Mesendoderm (in vitro differentiated cells): Measurements from ENCODE around the gene BNIP2.
"Not testable (repeated sequence)": the region's sequence is repeated elsewhere in the genome, so short reads cannot be mapped to it uniquely, and the experiment has no call there.

Experiments
- DNase-seq: peaks from one replicate; pipeline ENCODE4 v3.0.0; 2013
- H2AK5ac ChIP-seq: 2 replicates; pipeline ENCODE4 v1.6.1; 2013; ENCODE audit warnings: low read length, inconsistent platforms
- H2BK120ac ChIP-seq: 2 replicates; pipeline ENCODE4 v1.6.1; 2013; ENCODE audit warnings: low read depth, mild to moderate bottlenecking, low read length, moderate library complexity, mixed read lengths
- H2BK15ac ChIP-seq: replicated peaks from 2 replicates; pipeline ENCODE4 v1.6.1; 2013; ENCODE audit warnings: low read depth, mild to moderate bottlenecking, moderate library complexity
- H2BK5ac ChIP-seq: 2 replicates; pipeline ENCODE4 v1.6.1; 2013; ENCODE audit warnings: low read length, inconsistent platforms
- H3K18ac ChIP-seq: 2 replicates; pipeline ENCODE4 v1.6.1; 2013; ENCODE audit warnings: mild to moderate bottlenecking, low read length, mixed read lengths
- H3K23ac ChIP-seq: one replicate; pipeline ENCODE4 v1.6.1; 2013; ENCODE audit warnings: low read length
- H3K27ac ChIP-seq: 2 replicates; pipeline ENCODE4 v1.5.1; 2013; ENCODE audit warnings: low read depth, mild to moderate bottlenecking, inconsistent platforms, low read length, moderate library complexity
- H3K27me3 ChIP-seq: 2 replicates; pipeline ENCODE4 v1.6.1; 2013; ENCODE audit warnings: low read length, control low read depth, mild to moderate bottlenecking, inconsistent platforms; ENCODE audit not compliant: insufficient read depth, poor library complexity
- H3K36me3 ChIP-seq: 2 replicates; pipeline ENCODE4 v1.6.1; 2013; ENCODE audit warnings: low read length, inconsistent platforms; ENCODE audit not compliant: control insufficient read depth, insufficient read depth
- H3K4ac ChIP-seq: one replicate; pipeline ENCODE4 v1.6.1; 2013; ENCODE audit warnings: low read depth, mild to moderate bottlenecking, low read length, moderate library complexity
- H3K4me1 ChIP-seq: 2 replicates; pipeline ENCODE4 v1.6.1; 2013; ENCODE audit warnings: low read depth, low read length, inconsistent platforms; ENCODE audit not compliant: control insufficient read depth
- H3K4me2 ChIP-seq: 2 replicates; pipeline ENCODE4 v1.6.1; 2013; ENCODE audit warnings: low read length
- H3K4me3 ChIP-seq: 2 replicates; pipeline ENCODE4 v1.5.1; 2013; ENCODE audit warnings: mild to moderate bottlenecking, low read length
- H3K56ac ChIP-seq: one replicate; pipeline ENCODE4 v1.6.1; 2013; ENCODE audit warnings: low read length
- H3K79me1 ChIP-seq: 2 replicates; pipeline ENCODE4 v1.6.1; 2013; ENCODE audit warnings: low read length, inconsistent platforms
- H3K79me2 ChIP-seq: 2 replicates; pipeline ENCODE4 v1.6.1; 2013; ENCODE audit warnings: mild to moderate bottlenecking, low read length; ENCODE audit not compliant: control insufficient read depth, insufficient read depth
- H3K9ac ChIP-seq: 2 replicates; pipeline ENCODE4 v1.6.1; 2013; ENCODE audit warnings: low read length, inconsistent platforms
- H4K5ac ChIP-seq: one replicate; pipeline ENCODE4 v1.6.1; 2013; ENCODE audit warnings: low read length
- H4K8ac ChIP-seq: one replicate; pipeline ENCODE4 v1.6.1; 2013; ENCODE audit warnings: low read depth, mild to moderate bottlenecking, control low read depth, low read length, moderate library complexity
- WGBS: extraction: QIAGEN DNeasy Blood & Tissue Kit; methylation state at CpG from one replicate; pipeline ENCODE4 v1.1.7; 2013; ENCODE audit warnings: low lambda C conversion rate, missing lambda C conversion rate; ENCODE audit not compliant: insufficient coverage; ENCODE audit errors: extremely low coverage; 5-methylcytosine and 5-hydroxymethylcytosine counted together

Gene BNIP2

DNA sequence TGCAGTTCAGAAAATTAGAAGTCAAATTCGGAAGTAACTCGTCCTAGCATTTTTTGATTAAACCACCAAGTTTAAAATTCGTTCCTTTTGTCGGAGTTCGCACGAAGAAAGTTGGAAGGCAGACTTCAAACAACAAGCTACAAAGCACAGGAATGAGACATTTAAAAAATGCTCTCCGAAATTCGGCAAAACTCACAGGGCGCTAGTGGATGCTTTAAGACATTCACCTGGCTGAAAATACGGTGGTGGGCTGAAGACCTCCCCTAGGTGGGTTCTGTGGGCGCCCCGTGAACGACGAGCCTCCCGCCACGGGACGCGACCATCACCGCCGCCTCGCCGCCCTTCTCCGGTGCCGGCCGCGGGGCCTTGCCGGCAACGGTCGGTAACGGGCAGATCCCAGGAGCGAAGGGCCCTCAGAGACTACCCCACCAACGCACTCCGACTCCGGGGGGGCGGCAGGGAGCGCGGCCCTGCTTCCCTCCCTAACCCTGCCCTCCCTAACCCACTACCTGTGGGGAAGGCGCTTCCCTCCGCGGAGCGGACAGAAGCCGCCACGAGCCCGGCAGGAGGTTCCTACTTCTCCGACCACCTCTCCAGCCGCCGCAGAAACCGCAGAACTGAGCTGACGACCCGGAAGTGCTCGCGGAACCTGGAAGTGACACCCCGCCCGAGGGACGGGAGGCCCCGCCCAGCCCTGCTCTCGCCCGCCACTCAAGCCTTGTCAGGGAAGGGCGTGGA lies 32.1 kb downstream of the BNIP2 start, which contains the start of gene GTF2A2:
TSS of gene GTF2A2 (minus strand) at position 619 of the 738 bp plus-strand sequence. CDS start 5,238 bp downstream, outside the sequence.
- H3K79me1 ChIP-seq = peaks cover 25% of the 10 kb centered on the region
- no peaks in the 10 kb centered on the region for H3K36me3 ChIP-seq
- WGBS = no CpG with 5 or more reads among the region's 59 CpGs
- H3K4me2 ChIP-seq = peak within 1 kb of the TSS; percentile 76
- H2AK5ac ChIP-seq = no peak within 1 kb of the TSS
- no peak within 1 kb of the TSS for H2BK15ac ChIP-seq
- peak within 1 kb of the TSS; percentile 82 for H3K9ac ChIP-seq
- peak within 1 kb of the TSS; percentile 72 for H3K27ac ChIP-seq
- H3K27me3 ChIP-seq = no peaks in the 10 kb centered on the region
- H2BK120ac ChIP-seq = no peak within 1 kb of the TSS
- peak within 1 kb of the TSS; percentile 12 for H3K23ac ChIP-seq
- peak within 1 kb of the TSS; percentile 22 for H3K4ac ChIP-seq
- peaks cover 8% of the 10 kb centered on the region for H3K4me1 ChIP-seq
- DNase-seq = peak; percentile 97
- peak within 1 kb of the TSS; percentile 82 for H3K18ac ChIP-seq
- peaks cover 41% of the 10 kb centered on the region for H3K79me2 ChIP-seq
- H2BK5ac ChIP-seq = no peak within 1 kb of the TSS
- no peak within 1 kb of the TSS for H4K8ac ChIP-seq
- H3K56ac ChIP-seq = peak within 1 kb of the TSS; percentile 88
- H3K4me3 ChIP-seq = peak within 1 kb of the TSS; percentile 95
- H4K5ac ChIP-seq = no peak within 1 kb of the TSS

DNA sequence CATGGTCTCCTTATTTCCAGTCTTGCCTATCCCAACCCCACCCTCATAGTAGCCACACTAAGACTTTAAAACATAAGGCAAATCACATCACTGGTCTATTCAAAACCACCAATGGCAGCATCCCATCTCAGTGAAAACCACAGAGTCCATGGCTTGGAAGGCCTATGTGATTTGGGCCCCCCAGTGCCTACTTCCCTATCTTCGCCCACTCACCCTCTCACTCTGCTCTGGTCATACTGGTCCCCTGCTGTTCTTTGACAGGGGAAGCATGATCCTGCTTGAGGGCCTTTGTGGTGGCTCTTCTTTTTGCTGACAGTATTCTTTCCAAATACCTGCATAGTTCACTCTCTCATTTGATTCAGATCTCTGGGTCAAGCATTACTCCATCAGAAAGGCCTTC lies 35.1 kb downstream of the BNIP2 start:
- H3K56ac ChIP-seq = no peak overlapping the region
- WGBS = no CpG with 5 or more reads among the region's 1 CpG
- H3K27ac ChIP-seq = no peak overlapping the region
- peaks cover 25% of the 10 kb centered on the region for H3K79me1 ChIP-seq
- H3K4me3 ChIP-seq = no peak overlapping the region
- H3K4me1 ChIP-seq = peaks cover 8% of the 10 kb centered on the region
- no peak overlapping the region for H2BK5ac ChIP-seq
- no peak overlapping the region for H3K4ac ChIP-seq
- no peaks in the 10 kb centered on the region for H3K27me3 ChIP-seq
- H3K79me2 ChIP-seq = peaks cover 41% of the 10 kb centered on the region
- H2BK15ac ChIP-seq = no peak overlapping the region
- H2BK120ac ChIP-seq = no peak overlapping the region
- H3K36me3 ChIP-seq = no peaks in the 10 kb centered on the region
- H4K8ac ChIP-seq = no peak overlapping the region
- H3K23ac ChIP-seq = no peak overlapping the region
- H3K18ac ChIP-seq = no peak overlapping the region
- no peak overlapping the region for H4K5ac ChIP-seq
- no peak overlapping the region for H3K9ac ChIP-seq
- no peak overlapping the region for H2AK5ac ChIP-seq
- no peak overlapping the region for H3K4me2 ChIP-seq
- DNase-seq = no peak

DNA sequence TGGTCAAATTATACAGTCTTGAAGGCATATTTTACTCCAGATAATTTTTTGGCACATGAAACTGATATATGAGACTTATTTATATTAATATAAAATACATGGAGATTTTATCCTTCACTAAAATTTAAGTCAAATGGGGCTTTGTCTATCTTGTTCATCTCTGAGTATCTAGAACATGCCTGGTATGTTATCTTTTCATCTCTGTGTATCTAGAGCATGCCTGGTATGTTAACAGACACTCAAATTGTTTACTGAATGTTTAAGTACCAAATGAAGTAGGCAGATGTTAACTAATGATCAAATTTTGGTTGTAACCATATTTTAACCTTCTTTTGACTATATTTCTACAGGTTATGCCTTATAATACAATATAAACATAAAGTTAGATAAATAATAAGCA lies 39.5 kb downstream of the BNIP2 start:
- Histone ChIP-seq H3K4me1 (no peaks in the 10 kb centered on the region), H3K4me2 (no peak overlapping the region), H3K27me3 (no peaks in the 10 kb centered on the region), H3K4ac (no peak overlapping the region), H4K8ac (no peak overlapping the region), H3K4me3 (no peak overlapping the region), H2BK120ac (no peak overlapping the region), H3K36me3 (peaks cover 4% of the 10 kb centered on the region), H2BK5ac (no peak overlapping the region), H3K27ac (no peak overlapping the region), H3K9ac (no peak overlapping the region), H4K5ac (no peak overlapping the region), H2AK5ac (no peak overlapping the region), H3K79me1 (peaks cover 11% of the 10 kb centered on the region), H2BK15ac (no peak overlapping the region), H3K79me2 (peaks cover 16% of the 10 kb centered on the region), H3K18ac (no peak overlapping the region), H3K56ac (no peak overlapping the region), H3K23ac (no peak overlapping the region)
- DNase-seq = no peak

DNA sequence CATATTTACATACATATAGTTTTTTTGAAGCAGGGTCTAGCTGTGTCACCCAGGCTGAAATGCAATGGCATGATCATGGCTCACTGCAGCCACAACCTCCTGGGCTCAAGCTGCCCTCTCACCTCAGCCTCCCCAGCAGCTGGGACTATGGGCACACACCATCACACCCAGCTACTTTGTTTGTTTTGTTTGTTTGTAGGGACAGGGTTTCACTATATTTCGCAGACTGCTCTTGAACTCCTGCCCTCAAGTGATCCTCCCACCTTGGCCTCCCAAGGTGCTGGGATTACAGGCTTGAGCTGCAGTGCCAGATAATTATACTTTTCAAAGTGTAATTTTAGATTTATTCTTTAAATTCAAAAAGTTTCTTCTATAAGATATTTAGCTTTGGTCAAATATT lies 42.0 kb downstream of the BNIP2 start:
- Histone ChIP-seq H3K79me1 (no peaks in the 10 kb centered on the region), H3K18ac (no peak overlapping the region), H3K4me1 (no peaks in the 10 kb centered on the region), H3K27ac (no peak overlapping the region), H3K79me2 (no peaks in the 10 kb centered on the region), H3K27me3 (no peaks in the 10 kb centered on the region), H4K5ac (no peak overlapping the region), H3K9ac (no peak overlapping the region), H3K23ac (no peak overlapping the region), H3K4me2 (no peak overlapping the region), H4K8ac (no peak overlapping the region), H2BK120ac (no peak overlapping the region), H3K4me3 (no peak overlapping the region), H2BK15ac (no peak overlapping the region), H2BK5ac (no peak overlapping the region), H3K36me3 (peaks cover 5% of the 10 kb centered on the region), H2AK5ac (no peak overlapping the region), H3K56ac (no peak overlapping the region), H3K4ac (no peak overlapping the region)
- no peak for DNase-seq
- WGBS = no CpG with 5 or more reads among the region's 1 CpG

DNA sequence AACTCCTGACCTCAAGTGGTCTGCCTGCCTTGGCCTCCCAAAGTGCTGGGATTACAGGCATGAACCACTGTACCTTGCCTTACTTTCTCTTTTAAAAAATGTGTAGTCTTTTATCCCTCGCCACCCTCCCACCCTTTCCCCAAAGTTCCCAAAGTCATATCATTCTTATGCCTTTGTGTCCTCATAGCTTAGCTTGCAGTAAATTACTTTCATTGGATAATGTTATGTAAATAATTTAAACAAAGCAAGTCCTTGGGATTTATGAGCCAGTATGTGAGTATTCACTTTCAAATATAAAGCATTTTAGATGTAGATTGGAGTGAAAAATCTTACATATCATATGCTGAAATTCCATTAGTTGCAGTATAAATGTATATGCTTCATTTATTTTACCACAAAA lies 42.8 kb downstream of the BNIP2 start:
- H3K4ac ChIP-seq = no peak overlapping the region
- H3K4me1 ChIP-seq = no peaks in the 10 kb centered on the region
- no peaks in the 10 kb centered on the region for H3K79me1 ChIP-seq
- H3K27me3 ChIP-seq = no peaks in the 10 kb centered on the region
- no peak overlapping the region for H3K23ac ChIP-seq
- H3K18ac ChIP-seq = no peak overlapping the region
- no peak overlapping the region for H4K8ac ChIP-seq
- no peak overlapping the region for H3K4me2 ChIP-seq
- H3K27ac ChIP-seq = no peak overlapping the region
- no peak overlapping the region for H2BK15ac ChIP-seq
- no peak overlapping the region for H3K56ac ChIP-seq
- no CpG with 5 or more reads among the region's 1 CpG for WGBS
- H3K9ac ChIP-seq = no peak overlapping the region
- DNase-seq = no peak
- H4K5ac ChIP-seq = no peak overlapping the region
- no peak overlapping the region for H3K4me3 ChIP-seq
- H2BK120ac ChIP-seq = no peak overlapping the region
- H3K36me3 ChIP-seq = peaks cover 5% of the 10 kb centered on the region
- no peaks in the 10 kb centered on the region for H3K79me2 ChIP-seq
- no peak overlapping the region for H2BK5ac ChIP-seq
- H2AK5ac ChIP-seq = no peak overlapping the region

DNA sequence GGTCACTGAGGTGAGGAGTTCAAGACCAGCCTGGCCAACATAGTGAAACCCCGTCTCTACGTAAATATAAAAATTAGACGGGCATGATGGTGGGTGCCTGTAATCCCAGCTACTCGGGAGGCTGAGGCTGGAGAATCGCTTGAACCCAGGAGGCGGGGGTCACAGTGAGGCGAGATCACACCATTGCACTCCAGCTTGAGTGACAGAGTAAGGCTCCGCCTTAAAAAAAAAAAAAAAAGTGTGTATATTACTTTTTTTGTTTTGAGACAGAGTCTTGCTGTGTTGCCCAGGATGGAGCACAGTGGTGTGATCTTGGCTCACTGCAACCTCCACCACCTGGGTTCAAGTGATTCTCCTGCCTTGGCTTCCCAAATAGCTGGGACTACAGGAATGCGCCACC lies 43.3 kb downstream of the BNIP2 start:
- not testable (repeated sequence) for H3K27me3 ChIP-seq, H3K79me1 ChIP-seq, H2AK5ac ChIP-seq, H4K5ac ChIP-seq, H3K23ac ChIP-seq, H2BK15ac ChIP-seq, H3K56ac ChIP-seq, DNase-seq, H3K18ac ChIP-seq, H2BK120ac ChIP-seq, H3K27ac ChIP-seq, H3K4me3 ChIP-seq, H3K4me1 ChIP-seq, H3K79me2 ChIP-seq, H3K9ac ChIP-seq, H2BK5ac ChIP-seq, H3K4ac ChIP-seq, H3K36me3 ChIP-seq, H3K4me2 ChIP-seq, H4K8ac ChIP-seq
- WGBS = no CpG with 5 or more reads among the region's 9 CpGs
